Erythroblast (primary cell): Measurements from ENCODE around the gene CATSPER2.
"Not testable (repeated sequence)": the region's sequence is repeated elsewhere in the genome, so short reads cannot be mapped to it uniquely, and the experiment has no call there.

Experiments
- GATA1 ChIP-seq: IDR thresholded peaks from 2 replicates; pipeline ENCODE4 v1.6.1; 2011; ENCODE audit warnings: low read depth, mild to moderate bottlenecking, control low read depth, low read length, moderate library complexity
- POLR2A ChIP-seq: IDR thresholded peaks from 2 replicates; pipeline ENCODE4 v1.6.1; 2011; ENCODE audit warnings: mild to moderate bottlenecking, low read length

- TF ChIP-seq POLR2A, GATA1: not testable (repeated sequence)
Measured at GRCh38 chr15:43593328-43594190, 55.1 kb downstream of the CATSPER2 start, which contains the start of gene CKMT1B.
